ENCODE data around the gene MRPL20. TPM values are rescaled to one million over a fixed set of nuclear protein-coding genes. Genes with fewer than 3 reads are reported as not detected.
"Not testable (repeated sequence)": the region's sequence is repeated elsewhere in the genome, so short reads cannot be mapped to it uniquely, and the experiment has no call there.

The MRPL20 gene
- total RNA-seq, 1 donor from 2014 or later, result 150 TPM

GRCh38 chr1:1430992-1431844 lies 24.1 kb upstream of the MRPL20 start:
- TF ChIP-seq, protein P1, sequence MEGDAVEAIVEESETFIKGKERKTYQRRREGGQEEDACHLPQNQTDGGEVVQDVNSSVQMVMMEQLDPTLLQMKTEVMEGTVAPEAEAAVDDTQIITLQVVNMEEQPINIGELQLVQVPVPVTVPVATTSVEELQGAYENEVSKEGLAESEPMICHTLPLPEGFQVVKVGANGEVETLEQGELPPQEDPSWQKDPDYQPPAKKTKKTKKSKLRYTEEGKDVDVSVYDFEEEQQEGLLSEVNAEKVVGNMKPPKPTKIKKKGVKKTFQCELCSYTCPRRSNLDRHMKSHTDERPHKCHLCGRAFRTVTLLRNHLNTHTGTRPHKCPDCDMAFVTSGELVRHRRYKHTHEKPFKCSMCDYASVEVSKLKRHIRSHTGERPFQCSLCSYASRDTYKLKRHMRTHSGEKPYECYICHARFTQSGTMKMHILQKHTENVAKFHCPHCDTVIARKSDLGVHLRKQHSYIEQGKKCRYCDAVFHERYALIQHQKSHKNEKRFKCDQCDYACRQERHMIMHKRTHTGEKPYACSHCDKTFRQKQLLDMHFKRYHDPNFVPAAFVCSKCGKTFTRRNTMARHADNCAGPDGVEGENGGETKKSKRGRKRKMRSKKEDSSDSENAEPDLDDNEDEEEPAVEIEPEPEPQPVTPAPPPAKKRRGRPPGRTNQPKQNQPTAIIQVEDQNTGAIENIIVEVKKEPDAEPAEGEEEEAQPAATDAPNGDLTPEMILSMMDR (conservative IDR thresholded peaks at IDR 0.05; ENCODE audit: low read depth, low read length), result no peak
- no peak overlapping the region for H3K4me3 ChIP-seq (ENCODE audit: low read depth, low read length)
- no peak for DNase-seq (ENCODE audit: low read depth)

DNA sequence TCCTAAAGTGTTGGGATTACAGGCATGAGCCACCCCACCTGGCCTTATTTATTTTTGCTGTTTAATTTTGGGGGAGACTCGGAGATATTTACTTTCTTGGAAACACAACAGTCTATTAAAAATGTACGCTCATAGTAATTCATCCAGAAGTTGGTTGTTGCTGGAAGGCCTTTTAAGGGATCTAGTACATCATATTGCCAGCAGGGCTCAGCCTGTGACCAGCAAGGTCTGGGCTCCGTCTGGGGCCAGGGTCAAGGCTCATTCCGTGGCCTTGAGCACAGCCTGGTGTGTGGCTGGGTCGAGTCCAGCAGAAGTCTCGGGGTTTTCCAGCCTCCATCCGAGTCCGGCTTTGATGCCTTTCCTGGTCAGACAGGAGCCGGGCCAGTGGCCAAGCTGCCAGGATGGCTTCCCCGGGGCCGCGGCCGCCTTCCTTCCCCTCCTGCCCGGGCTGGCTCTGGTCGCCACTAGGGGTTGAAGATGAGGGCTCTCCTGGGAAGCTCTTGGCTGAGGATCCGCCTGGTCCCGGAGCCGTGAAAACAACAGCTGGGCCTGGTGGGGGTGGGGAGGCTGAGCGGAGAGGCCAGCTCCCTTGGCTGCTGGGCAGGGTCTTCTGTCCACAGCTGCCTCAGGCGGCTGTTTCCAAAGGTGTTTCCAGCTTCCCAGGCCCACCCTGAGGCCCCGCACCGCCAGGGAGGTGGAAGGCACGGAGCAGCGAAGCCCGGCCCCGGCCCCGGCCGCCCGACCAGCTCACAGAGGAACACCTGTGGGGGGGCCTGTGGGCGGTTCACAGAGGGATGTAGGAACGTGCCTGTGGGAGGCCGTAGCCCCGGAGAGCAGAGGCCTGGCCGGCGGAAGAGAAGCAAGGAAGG lies 23.3 kb upstream of the MRPL20 start:
- TF ChIP-seq, protein P1 (conservative IDR thresholded peaks at IDR 0.05; ENCODE audit: low read depth, low read length), result peak; percentile 3
- H3K4me3 ChIP-seq (ENCODE audit: low read depth, low read length), result no peak overlapping the region
- DNase-seq (ENCODE audit: low read depth), result no peak

DNA sequence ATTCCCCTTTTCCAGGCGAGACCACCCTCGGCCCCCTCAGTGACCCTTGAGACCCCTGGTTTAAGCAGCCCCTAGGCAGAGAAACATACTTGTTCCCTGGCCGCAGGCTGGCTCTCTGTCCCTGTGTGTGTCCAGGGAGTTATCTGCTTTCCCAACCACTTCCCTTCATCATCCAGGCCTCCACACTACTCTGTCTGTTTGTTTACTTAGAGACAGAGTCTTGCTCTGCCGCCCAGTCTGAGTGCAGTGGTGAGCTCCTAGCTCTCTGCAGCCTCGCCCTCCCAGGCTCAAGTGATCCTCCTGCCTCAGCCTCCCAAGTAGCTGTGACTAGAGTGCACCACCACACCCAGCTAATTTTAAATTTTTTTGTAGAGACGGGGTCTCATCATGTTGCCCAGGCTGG lies 22.6 kb upstream of the MRPL20 start:
- TF ChIP-seq, protein P1 (conservative IDR thresholded peaks at IDR 0.05; ENCODE audit: low read depth, low read length), result no peak
- no peak overlapping the region for H3K4me3 ChIP-seq (ENCODE audit: low read depth, low read length)
- no peak for DNase-seq (ENCODE audit: low read depth)

GRCh38 chr1:1428967-1429366 lies 21.9 kb upstream of the MRPL20 start:
- H3K4me3 ChIP-seq (ENCODE audit: low read depth, low read length), result not testable (repeated sequence)

DNA sequence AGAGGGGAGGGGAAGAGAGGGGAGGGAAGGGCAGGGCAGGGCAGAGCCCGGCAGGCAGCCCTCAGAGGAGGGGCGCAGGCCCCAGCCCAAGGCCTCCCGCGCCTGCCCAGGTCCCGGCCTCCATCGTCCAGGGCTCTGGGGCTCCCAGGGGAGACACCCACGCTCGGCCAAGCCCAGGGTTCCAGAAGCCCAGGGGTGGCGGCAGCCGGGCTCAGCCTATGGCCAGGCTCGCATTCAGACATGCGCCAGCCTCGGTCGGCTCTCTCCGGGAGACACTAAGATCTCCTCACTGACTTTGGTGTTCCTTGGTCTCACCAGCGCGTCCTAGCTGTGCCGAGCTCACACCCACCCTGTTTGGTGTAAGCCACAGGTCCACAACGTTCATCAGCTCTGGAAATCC lies 21.1 kb upstream of the MRPL20 start:
- DNase-seq (ENCODE audit: low read depth), result no peak
- TF ChIP-seq, protein P1 (conservative IDR thresholded peaks at IDR 0.05; ENCODE audit: low read depth, low read length), result no peak

More at GRCh38 chr1:1428967-1429366, 21.9 kb upstream of the MRPL20 start:
- not testable (repeated sequence) for DNase-seq (ENCODE audit: low read depth)

DNA sequence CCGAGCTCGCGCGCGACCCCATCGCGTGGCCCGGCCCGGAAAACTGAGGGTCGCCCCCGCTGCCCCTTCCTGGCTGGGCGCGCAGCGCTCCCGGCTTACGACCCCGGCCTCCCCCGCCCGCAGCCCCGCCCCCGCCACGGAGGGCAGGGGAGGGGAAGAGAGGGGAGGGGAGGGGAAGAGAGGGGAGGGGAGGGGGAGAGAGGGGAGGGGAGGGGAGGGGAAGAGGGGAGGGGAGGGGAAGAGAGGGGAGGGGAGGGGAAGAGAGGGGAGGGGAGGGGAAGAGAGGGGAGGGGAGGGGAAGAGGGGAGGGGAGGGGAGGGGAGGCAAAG lies 20.7 kb upstream of the MRPL20 start:
- TF ChIP-seq, protein P1 (conservative IDR thresholded peaks at IDR 0.05; ENCODE audit: low read depth, low read length), result no peak
- DNase-seq (ENCODE audit: low read depth), result no peak
- H3K4me3 ChIP-seq (ENCODE audit: low read depth, low read length), result no peak overlapping the region

More for the DNA sequence above, 21.1 kb upstream of the MRPL20 start:
- no peak overlapping the region for H3K4me3 ChIP-seq (ENCODE audit: low read depth, low read length)

- no peak overlapping the region for H3K4me3 ChIP-seq (ENCODE audit: low read depth, low read length)
- TF ChIP-seq, protein P1 (conservative IDR thresholded peaks at IDR 0.05; ENCODE audit: low read depth, low read length), result no peak
- no peak for DNase-seq (ENCODE audit: low read depth)
These were observed 20.2 kb upstream of the MRPL20 start for GRCh38 chr1:1427106-1427819.
